ENCODE measurements around the gene SLC29A2. TPM values are rescaled to one million over a fixed set of nuclear protein-coding genes. Genes with fewer than 3 reads are reported as not detected.

The SLC29A2 gene
- total and polyA plus RNA-seq, 7 donors: 14.9 to 94.1 (median 56.8) TPM

DNA sequence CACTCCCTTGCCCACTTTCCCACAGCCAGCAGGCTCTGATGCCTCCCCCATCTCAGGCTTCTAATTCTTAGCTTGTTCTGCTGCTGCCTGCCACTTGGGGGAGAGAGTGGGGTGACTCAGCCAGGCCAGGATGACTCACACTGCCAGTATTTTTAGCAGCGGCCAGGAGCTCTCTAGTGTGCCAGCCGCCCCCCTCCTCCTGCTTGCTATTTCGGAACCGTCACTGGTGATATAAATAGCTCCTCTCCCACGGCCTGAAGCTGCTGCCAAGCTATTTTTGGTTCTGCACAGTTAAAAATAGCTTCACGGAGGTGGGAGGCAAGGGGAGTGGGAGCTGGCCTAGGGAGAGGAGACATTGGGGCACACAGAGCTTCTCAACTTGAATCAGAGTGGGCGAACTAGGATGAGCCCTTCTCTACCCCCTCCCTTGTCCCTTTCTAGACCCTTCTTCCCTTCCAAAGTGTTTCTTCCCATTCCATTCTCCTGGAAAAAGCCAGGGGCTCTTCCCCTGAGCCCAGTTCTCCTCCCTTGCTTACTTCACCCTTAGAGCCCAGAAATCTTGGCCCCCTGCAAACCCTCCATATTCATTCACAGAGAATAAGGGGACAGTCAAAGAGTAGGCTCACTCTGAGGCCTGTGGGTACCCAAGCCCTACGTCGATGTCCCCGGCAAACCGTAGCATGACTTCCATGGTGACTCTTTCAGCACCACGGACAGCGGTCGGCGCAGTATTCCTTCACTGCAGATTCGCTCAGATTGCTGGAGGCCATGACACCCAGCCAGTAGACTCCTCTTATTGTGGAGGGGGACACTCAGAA, 46.8 kb upstream of the SLC29A2 start:
- no peaks in the 10 kb centered on the region for H3K27me3 ChIP-seq (ENCODE audit: insufficient read depth in 3 of 3, low read length in 2 of 3)
- H3K4me1 ChIP-seq: peaks cover 35% of the 10 kb centered on the region
- TF ChIP-seq, protein P1, sequence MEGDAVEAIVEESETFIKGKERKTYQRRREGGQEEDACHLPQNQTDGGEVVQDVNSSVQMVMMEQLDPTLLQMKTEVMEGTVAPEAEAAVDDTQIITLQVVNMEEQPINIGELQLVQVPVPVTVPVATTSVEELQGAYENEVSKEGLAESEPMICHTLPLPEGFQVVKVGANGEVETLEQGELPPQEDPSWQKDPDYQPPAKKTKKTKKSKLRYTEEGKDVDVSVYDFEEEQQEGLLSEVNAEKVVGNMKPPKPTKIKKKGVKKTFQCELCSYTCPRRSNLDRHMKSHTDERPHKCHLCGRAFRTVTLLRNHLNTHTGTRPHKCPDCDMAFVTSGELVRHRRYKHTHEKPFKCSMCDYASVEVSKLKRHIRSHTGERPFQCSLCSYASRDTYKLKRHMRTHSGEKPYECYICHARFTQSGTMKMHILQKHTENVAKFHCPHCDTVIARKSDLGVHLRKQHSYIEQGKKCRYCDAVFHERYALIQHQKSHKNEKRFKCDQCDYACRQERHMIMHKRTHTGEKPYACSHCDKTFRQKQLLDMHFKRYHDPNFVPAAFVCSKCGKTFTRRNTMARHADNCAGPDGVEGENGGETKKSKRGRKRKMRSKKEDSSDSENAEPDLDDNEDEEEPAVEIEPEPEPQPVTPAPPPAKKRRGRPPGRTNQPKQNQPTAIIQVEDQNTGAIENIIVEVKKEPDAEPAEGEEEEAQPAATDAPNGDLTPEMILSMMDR (IDR thresholded peaks at IDR 0.05): peak; percentile 41
- no peaks in the 10 kb centered on the region for H3K36me3 ChIP-seq (ENCODE audit: insufficient read depth in 1 of 2, low read depth in 1 of 2)
- peak; percentile 79 to 93 for DNase-seq
- no peaks in the 10 kb centered on the region for H3K9me3 ChIP-seq
- 3 to 5% (median 4%) methylated on average over 16 of the region's 16 CpGs for WGBS, 3 donors
- H3K27ac ChIP-seq: no peak overlapping the region
- peak; percentile 97 to 98 (median 97) for ATAC-seq
- intact Hi-C loops (cut with DNase I): loop anchor here in 1 of 2 donors (10.0 kb wide), 1 partner anchor 266 kb away; no protein-coding TSS in a partner anchor
- H3K4me3 ChIP-seq: no peak overlapping the region

DNA sequence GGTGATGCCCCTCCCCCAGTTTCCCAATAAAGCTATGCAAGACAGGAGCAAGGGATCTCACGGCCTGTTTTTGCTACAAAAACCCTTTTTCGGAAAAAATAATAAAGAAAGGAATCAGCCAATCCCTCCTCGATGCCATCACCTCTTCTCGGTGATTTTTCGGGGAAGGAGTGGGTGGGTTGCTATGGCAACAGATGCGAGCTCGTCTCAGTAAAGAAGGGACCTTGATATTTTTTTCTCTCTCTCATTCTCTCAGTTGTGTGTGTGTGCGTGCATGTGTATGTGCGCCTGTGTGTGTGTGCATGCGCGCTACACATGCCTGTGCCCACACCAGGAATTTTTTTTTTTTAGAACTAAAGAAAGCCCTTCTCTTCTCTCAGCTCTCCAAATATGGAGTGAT, 45.4 kb upstream of the SLC29A2 start:
- no peaks in the 10 kb centered on the region for H3K36me3 ChIP-seq (ENCODE audit: insufficient read depth in 1 of 2, low read depth in 1 of 2)
- WGBS, 3 donors: 63 to 67% (median 64%) methylated on average over 11 of the region's 11 CpGs

DNA sequence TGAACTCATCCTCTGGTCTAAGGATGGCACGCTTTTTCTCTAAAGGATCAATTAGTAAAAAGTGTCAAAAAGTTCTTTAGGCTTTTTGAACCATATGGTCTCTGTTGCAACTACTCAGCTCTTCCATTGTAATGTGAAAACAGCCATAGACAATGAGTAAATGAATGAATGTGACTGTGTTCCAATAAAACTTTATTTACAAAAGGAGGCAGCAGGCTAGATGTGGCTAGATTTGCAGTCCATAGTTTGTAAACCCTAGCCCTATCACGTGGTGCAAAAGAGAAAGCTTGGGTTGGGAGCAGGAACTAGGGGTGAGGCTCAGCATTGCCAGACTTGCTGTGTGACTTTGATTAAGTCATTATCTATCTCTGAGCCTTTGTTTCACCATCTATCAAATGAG, 43.9 kb upstream of the SLC29A2 start:
- intact Hi-C loops (cut with DNase I): loop anchor here in 1 of 2 donors (10.0 kb wide), 1 partner anchor 269 kb away; no protein-coding TSS in a partner anchor
- no peak overlapping the region for H3K27ac ChIP-seq
- WGBS, 3 donors: 44 to 50% (median 50%) methylated on average over 2 of the region's 2 CpGs
- H3K27me3 ChIP-seq (ENCODE audit: insufficient read depth in 3 of 3, low read length in 2 of 3): no peaks in the 10 kb centered on the region
- ATAC-seq: no peak
- no peaks in the 10 kb centered on the region for H3K9me3 ChIP-seq
- no peaks in the 10 kb centered on the region for H3K36me3 ChIP-seq (ENCODE audit: insufficient read depth in 1 of 2, low read depth in 1 of 2)
- H3K4me1 ChIP-seq: peaks cover 30% of the 10 kb centered on the region
- DNase-seq: no peak
- TF ChIP-seq, protein P1 (IDR thresholded peaks at IDR 0.05): no peak
- no peak overlapping the region for H3K4me3 ChIP-seq

More for the DNA sequence above, 45.4 kb upstream of the SLC29A2 start:
- TF ChIP-seq, protein P1 (IDR thresholded peaks at IDR 0.05): no peak
- DNase-seq (no peak), ATAC-seq (no peak)
- Histone ChIP-seq H3K27ac (no peak overlapping the region), H3K4me3 (no peak overlapping the region), H3K4me1 (peaks cover 35% of the 10 kb centered on the region), H3K27me3 (ENCODE audit: insufficient read depth in 3 of 3, low read length in 2 of 3) (no peaks in the 10 kb centered on the region), H3K9me3 (no peaks in the 10 kb centered on the region)
- intact Hi-C loops (cut with DNase I): loop anchor here in 1 of 2 donors (10.0 kb wide), 1 partner anchor 268 kb away; no protein-coding TSS in a partner anchor

GRCh38 chr11:66414120-66414934, 42.8 kb upstream of the SLC29A2 start:
- 56 to 65% (median 60%) methylated on average over 11 to 12 of the region's 12 CpGs for WGBS, 3 donors
- intact Hi-C loops (cut with DNase I): loop anchor here in 1 of 2 donors (10.0 kb wide), 1 partner anchor 270 kb away; no protein-coding TSS in a partner anchor

More at GRCh38 chr11:66414120-66414934, 42.8 kb upstream of the SLC29A2 start:
- ATAC-seq: no peak
- TF ChIP-seq, protein P1 (IDR thresholded peaks at IDR 0.05): no peak
- Histone ChIP-seq H3K27me3 (ENCODE audit: insufficient read depth in 3 of 3, low read length in 2 of 3) (peaks cover 0 to 5% (median 3%) of the 10 kb centered on the region in 3 donors), H3K9me3 (no peaks in the 10 kb centered on the region), H3K36me3 (ENCODE audit: insufficient read depth in 1 of 2, low read depth in 1 of 2) (no peaks in the 10 kb centered on the region), H3K4me1 (peaks cover 19% of the 10 kb centered on the region), H3K4me3 (no peak overlapping the region), H3K27ac (no peak overlapping the region)
- no peak for DNase-seq
